GM21381 (cell line): ENCODE results near the gene IZUMO3.
"Not testable (repeated sequence)": the region's sequence is repeated elsewhere in the genome, so short reads cannot be mapped to it uniquely, and the experiment has no call there.

Experiments used
- ATAC-seq: cut with Tn5 transposase; IDR thresholded peaks from one replicate; pipeline ENCODE4 v1.9.1; 2021; ENCODE audit warnings: mild to moderate bottlenecking, moderate library complexity; ENCODE audit not compliant: unreplicated experiment

The IZUMO3 gene, protein sequence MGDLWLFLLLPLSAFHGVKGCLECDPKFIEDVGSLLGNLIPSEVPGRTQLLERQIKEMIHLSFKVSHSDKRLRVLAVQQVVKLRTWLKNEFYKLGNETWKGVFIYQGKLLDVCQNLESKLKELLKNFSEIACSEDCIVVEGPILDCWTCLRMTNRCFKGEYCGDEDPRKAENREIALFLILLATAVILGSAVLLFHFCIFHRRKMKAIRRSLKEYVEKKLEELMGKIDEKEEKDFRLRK

GRCh38 chr9:24545847-24546522 lies at the start of gene IZUMO3:
IZUMO3 (minus strand) TSS chr9:24545897; CDS start chr9:24545649, 248 bp downstream.
- ATAC-seq = no peak

GRCh38 chr9:24594234-24594850 lies 48.6 kb upstream of the IZUMO3 start:
- no peak for ATAC-seq

DNA sequence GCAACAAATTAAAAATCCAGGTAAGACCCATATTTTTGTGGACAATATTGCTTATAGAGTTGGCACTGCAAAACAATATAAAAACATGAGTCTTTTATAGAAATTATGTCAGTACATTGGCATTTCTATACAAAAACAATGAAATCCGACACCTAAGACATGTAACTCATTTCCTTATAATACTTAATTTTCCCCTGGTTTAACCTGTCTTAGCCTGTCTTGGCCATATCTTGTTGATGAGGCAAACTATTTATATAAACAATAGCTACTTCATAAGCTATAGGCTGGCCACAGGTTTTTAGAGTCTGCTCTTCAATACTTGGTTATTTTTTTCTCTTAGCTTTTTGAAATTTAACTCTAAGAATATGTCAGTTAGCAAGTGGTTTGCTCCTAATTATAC lies 44.7 kb upstream of the IZUMO3 start:
- ATAC-seq = no peak

GRCh38 chr9:24587883-24588282 lies 42.2 kb upstream of the IZUMO3 start:
- no peak for ATAC-seq

- ATAC-seq = no peak
These were observed 36.7 kb upstream of the IZUMO3 start for GRCh38 chr9:24582146-24583126.

DNA sequence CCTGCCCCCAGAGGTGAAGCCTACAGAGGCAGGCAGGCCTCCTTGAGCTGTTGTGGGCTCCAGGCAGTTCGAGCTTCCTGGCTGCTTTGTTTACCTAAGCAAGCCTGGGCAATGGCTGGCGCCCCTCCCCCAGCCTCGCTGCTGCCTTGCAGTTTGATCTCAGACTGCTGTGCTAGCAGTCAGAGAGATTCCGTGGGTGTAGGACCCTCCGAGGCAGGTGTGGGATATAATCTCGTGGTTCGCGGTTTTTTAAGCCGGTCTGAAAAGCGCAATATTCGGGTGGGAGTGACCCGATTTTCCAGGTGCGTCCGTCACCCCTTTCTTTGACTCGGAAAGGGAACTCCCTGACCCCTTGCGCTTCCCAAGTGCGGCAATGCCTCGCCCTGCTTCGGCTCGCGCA lies 34.3 kb upstream of the IZUMO3 start:
- not testable (repeated sequence) for ATAC-seq

DNA sequence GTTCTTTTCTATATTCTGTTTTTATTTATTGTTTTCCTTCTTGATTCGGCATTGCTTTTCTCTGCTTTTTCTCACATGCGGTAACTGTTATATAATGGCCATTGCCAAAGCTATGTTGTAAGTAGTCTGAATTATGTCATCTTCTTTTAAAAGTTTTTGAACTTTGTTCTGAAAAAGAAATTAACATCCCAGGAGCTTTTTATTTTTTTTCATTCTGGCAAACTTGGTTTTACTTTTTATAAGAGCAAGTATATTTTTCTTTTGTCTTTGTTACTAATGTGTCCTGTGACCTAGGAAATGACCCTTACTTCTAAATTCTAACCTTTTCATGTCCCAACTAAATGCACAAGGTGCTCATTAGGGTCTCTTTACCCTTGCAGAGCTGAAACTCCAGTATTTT lies 26.7 kb upstream of the IZUMO3 start:
- ATAC-seq = no peak

GRCh38 chr9:24561957-24562356 lies 16.3 kb upstream of the IZUMO3 start:
- ATAC-seq = no peak

DNA sequence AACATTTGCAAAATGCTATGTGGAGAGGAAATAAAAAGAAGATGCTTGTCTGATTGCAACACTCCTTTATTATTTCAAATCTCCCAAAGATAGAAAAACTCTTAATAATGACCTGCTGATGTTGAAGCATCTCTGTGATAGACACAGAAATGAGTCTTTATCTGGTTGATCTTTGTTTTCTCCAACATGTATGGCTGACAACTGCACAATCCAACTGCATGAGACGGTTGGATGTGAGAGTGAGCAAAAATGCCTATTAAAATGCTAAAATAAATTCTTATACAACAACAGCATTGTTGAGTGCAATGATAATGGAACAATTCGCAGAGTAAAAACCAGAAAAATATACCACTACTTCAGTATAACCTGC lies 7.5 kb upstream of the IZUMO3 start:
- ATAC-seq = no peak

GRCh38 chr9:24552526-24553182 lies 7.0 kb upstream of the IZUMO3 start:
- no peak for ATAC-seq

DNA sequence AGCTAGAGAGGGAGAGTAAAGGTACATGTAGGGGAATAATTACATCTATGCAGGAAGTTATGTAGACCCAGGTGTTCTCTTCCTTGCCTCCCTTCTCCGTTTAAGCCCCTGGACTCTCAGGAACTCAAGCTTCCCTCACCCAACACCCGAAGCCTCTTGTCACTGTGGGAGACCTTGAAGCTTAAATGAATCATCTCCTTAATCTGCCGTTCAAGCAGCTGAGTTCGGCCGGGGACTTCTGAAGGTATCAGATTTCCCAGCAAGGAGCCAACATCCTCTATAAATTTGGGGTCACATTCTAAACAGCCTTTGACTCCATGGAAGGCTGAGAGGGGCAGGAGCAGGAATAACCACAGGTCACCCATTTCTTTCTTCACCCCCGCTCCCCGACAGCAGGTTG lies 412 bp downstream of the IZUMO3 start:
- no peak for ATAC-seq

DNA sequence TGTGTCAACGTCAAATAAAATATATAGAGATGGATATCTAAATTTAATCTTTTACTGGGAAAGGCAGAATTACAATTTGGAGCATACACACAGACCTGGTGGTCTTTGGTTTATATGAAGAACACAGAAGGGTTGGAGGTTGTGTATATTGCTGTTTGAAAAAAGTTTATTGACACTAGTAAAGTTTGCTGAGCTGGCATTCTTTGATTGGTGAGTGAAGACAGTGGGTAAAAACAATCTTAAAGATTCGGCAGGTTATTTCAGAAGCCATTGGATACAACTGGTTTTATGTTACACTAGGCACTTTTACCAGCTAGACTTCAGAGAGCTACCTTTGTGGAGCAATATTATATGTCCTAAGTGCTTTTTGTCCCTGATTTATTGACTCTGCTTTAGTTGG lies 27.2 kb downstream of the IZUMO3 start:
- ATAC-seq = no peak

DNA sequence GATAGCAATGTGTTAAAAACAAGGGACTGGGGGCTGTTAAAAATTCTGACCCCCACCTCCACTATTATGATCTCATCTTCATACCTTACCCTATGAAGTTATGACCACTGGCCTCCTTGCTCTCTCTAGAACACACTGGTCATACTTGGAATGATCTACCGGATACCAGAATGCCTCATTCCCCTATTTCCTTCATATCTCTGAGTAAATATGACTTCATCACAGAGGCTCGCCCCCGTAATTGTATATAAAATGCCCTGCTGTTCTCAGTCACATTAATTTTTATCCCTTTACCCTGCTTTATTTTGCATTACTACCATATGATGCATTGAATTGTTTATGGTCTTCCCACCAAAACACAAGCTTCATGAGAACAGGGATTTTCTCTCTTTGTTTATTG lies 29.2 kb downstream of the IZUMO3 start:
- ATAC-seq = no peak

GRCh38 chr9:24509850-24510249 lies 35.8 kb downstream of the IZUMO3 start:
- no peak for ATAC-seq

DNA sequence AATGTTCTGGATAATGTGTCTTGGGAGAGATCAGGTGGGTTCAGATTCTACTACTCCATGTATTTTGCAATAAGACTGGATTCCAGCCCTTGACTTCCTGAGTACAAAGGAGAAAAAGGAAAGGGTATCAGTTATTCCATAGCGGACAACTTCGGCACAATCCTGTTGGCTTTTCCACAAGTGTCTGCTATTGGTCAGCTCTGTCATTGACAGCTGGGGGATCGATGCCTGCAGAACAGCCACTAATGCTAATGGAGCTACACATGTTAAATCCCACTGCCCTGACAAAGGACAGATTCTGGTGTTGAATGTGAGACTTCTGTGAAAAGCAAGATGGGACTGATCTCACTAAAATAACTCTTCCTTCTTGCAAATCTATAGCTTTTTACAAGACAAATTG lies 41.2 kb downstream of the IZUMO3 start:
- no peak for ATAC-seq

- ATAC-seq = no peak
These were observed 43.3 kb downstream of the IZUMO3 start for GRCh38 chr9:24502206-24502937.

- no peak for ATAC-seq
These were observed 44.9 kb downstream of the IZUMO3 start for GRCh38 chr9:24500761-24501160.

DNA sequence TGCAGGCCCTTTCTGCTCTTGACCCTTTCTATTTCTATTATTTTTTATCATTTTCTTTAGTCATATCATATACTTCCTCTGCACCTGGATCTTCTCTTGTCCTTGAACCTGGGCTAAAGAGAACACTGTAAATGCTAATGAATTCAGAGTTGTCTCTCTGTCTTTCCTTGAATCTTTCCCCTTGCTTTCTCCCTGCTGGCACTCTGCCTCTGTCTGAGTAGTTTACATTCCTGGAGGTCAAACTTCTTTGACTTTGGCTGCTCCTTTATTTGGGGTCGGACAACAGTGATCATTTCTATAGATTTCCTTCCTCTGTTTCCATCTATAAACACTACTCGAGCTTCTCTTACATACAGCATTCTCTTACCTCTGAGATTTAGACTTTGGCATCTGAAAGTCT lies 47.1 kb downstream of the IZUMO3 start:
- no peak for ATAC-seq

GRCh38 chr9:24497671-24498070 lies 48.0 kb downstream of the IZUMO3 start:
- no peak for ATAC-seq
